Stimulated activated CD8-positive, alpha-beta memory T cell treated with anti-CD3 and anti-CD28 coated beads, Interleukin-7, amount 100 ng/mL, for 48 hours (primary cell): ENCODE measurements around the gene TMED5.

ENCODE experiments used
- DNase-seq, 2 donors: peaks; one replicate each; pipeline ENCODE4 v3.0.0-alpha.2; 2020; ENCODE audit warnings: low read depth in 1 of 2; ENCODE audit errors: extremely low read depth in 1 of 2

TMED5 gene

DNA sequence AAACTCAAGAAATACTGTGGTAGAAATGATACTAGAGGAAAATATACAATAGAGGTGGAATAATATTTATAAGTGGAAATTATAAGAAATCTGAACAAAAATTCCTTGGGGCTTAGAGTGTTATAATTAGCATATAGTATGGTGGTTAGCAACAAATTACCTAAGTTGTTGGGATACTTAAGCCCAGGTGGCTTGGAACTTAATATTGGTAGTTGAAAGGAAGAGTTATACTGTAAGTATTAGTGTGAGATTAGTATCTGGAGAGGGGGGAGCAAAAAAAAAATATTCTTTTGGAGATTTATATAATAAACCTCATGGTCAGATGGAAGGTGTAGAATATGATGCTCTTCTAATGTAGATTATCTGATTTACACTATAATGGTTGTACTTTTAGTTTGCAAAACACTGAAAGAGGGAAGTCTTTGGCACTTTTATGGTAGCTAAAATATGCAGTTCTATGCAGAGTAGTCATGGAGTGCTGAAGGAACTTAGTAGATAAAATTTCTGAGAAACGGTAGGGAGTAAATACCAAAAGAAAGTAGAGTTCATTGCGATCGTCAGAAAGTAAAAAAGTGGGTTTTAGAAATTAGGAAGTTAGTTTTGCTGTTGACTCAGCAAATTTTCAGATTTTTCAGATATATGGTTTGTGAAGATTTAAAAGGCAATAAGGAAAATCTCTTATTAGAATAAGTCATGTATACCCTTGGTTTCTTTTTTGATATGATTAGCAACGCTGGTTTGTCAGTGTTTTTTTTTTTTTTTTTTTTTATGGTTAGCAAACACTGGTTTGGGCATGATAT is 55.5 kb downstream of the TMED5 start:
- no peak for DNase-seq

GRCh38 chr1:93123201-93123783 is 56.9 kb downstream of the TMED5 start:
- no peak for DNase-seq

- no peak for DNase-seq
Measured at GRCh38 chr1:93120614-93121013, 59.6 kb downstream of the TMED5 start.

GRCh38 chr1:93114391-93114790 is 65.8 kb downstream of the TMED5 start:
- no peak for DNase-seq

DNA sequence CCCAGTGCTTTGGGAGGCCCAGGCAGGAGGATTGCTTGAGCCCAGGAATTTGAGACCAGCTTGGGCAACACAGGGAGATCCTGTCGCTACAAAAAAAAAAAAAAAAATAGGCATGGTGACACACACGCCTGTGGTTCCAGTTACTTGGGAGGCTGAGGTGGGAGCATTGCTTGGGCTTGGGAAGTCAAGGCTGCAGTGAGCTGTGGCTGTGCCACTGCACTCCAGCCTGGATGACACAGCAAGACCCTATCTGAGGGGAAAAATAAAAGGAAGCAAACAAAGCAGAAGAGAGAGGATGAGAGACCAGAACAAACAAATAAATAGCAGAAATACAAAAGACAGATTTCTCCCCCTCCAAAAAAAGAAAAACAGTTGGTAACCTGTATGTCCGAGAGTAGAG is 67.1 kb downstream of the TMED5 start:
- DNase-seq = no peak

DNA sequence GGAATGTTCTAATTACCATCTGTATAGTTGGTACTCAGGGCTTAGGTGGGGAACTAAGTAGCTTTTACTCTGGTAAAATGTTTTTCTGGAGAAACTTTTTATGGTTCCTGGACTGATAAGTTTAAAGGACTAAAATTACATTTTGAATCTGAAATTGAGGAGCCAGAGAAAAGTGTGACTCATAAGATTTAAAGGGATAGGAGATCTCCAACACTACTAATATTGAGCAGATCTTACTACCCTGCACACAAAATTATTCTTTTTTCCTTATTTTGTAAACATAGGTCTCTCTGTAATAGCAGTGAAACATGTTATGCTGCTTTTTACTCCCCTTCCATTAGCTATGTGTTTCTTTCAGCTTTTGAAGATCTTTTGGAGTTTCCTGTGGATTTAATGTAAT is 68.7 kb downstream of the TMED5 start:
- no peak for DNase-seq

DNA sequence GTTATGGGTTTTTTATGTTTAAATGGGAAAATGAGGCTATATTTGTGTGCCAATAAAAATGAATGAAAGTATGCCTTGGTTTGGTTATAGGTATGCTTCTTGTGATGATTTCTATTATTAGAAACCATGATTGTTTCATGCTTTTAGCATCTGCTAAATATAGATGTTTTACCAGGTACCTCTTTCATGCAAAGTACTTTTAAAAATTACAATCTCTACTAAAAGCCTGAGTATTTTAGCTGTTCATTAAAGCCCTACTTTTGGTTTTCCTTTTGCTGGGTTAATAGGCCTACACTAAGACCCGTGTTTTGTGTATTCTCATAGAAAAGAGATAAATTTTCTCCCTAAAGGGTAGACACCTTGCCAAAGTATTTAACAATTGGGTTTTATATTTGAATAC is 69.1 kb downstream of the TMED5 start:
- no peak for DNase-seq

DNA sequence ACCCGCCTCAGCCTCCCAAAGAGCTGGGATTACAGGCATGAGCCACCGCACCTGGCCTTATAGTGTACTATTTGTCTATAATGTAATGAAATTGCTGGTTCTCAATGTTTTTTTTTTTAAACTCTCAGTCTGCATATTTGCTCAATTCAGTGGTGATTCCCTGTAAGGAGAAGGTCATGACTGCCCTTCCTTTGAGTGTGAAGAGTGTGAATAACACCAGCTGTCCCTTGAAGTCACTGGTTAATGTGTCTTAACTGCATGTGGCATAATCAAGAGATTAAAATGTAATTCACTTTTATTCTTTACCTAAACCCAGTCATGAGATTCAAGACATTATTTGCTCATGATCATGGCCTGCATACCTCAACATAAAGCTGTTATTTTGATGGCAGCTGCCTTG is 70.6 kb downstream of the TMED5 start:
- no peak for DNase-seq

DNA sequence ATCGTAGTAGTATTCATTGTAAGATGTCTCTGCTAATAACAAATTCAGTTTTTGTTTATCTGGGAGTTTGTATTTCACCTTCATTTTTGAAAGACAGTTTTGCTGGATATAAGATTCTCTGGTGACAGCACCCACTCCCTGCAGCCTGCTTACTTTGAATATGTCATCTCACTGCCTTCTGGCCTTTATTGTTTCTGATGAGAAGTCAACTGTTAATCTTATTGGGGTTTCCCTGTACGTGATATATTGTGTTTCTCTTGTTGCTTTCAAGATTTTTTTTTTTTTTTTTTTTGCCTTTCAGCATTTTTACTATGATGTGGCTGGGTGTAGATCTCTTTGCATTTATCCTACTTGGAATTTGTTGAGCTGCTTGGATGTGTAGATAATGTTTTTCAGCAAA is 71.9 kb downstream of the TMED5 start:
- no peak for DNase-seq

- no peak for DNase-seq
Measured at GRCh38 chr1:93107395-93107794, 72.8 kb downstream of the TMED5 start.

- no peak for DNase-seq
Measured at GRCh38 chr1:93106226-93106625, 74.0 kb downstream of the TMED5 start.

- DNase-seq = no peak
Measured at GRCh38 chr1:93102142-93102541, 78.1 kb downstream of the TMED5 start.
